Esophagus muscularis mucosa (tissue), 4 donors: Measurements from ENCODE around the gene PLS1. TPM values are rescaled to one million over a fixed set of nuclear protein-coding genes. Genes with fewer than 3 reads are reported as not detected.

Experiments used
- DNase-seq: peaks from one replicate; pipeline ENCODE4 v3.0.0-alpha.2; 2017; ENCODE audit errors: extremely low spot score
- H3K27ac ChIP-seq, 4 donors: fragments of 200-600 bp; sonication (generic); replicated peaks in 1 of 4; 1 replicate in 3 of 4; 2 replicates in 1 of 4; pipeline ENCODE4 v1.5.1; 2016 to 2019; ENCODE audit warnings: mild to moderate bottlenecking in 1 of 4
- H3K27me3 ChIP-seq, 4 donors: fragments of 200-600 bp; sonication (generic); one replicate each; pipeline versions ENCODE4 v1.5.1 to v1.6.0; 2016 to 2019
- H3K36me3 ChIP-seq, 4 donors: fragments of 200-600 bp; sonication (generic); one replicate each; pipeline ENCODE4 v1.5.1; 2016 to 2019
- H3K4me1 ChIP-seq, 4 donors: fragments of 200-600 bp; sonication (generic); one replicate each; pipeline ENCODE4 v1.5.1; 2016 to 2019
- H3K4me3 ChIP-seq, 4 donors: fragments of 200-600 bp; sonication (generic); 1 replicate in 2 of 4; 2 replicates in 2 of 4; pipeline ENCODE4 v1.5.1; 2016 to 2019; ENCODE audit warnings: mild to moderate bottlenecking in 4 of 4, moderate library complexity in 1 of 4
- H3K9me3 ChIP-seq, 4 donors: fragments of 200-600 bp; sonication (generic); 1 replicate in 3 of 4; 2 replicates in 1 of 4; pipeline ENCODE4 v1.5.1; 2016 to 2019
- EP300 ChIP-seq: sonication (generic); formaldehyde crosslinking; IDR thresholded peaks from one replicate; pipeline ENCODE4 v1.6.1; 2017; ENCODE audit warnings: antibody characterized with exemption
- POLR2A ChIP-seq: fragments of 450-650 bp; IDR thresholded peaks from one replicate; pipeline ENCODE4 v1.6.1; 2017; ENCODE audit warnings: antibody characterized with exemption, moderate library complexity, mild to moderate bottlenecking, low read depth
- POLR2AphosphoS5 ChIP-seq, 2 donors: sonication (generic); formaldehyde crosslinking; IDR thresholded peaks; one replicate each; pipeline ENCODE4 v1.6.1; 2017; ENCODE audit warnings: antibody characterized with exemption in 2 of 2
- WGBS: methylation state at CpG from one replicate; pipeline ENCODE4 v1.1.5; 2018; 5-methylcytosine and 5-hydroxymethylcytosine counted together
- intact Hi-C: fragments of 100-400 bp; cut with DNase I; formaldehyde crosslinking; loops from one replicate; pipeline ENCODE4 v1.15.1; 2023
- total RNA-seq, 4 donors: library from RNA; depleted of rRNA; stranded (reverse); fragments of >200 nt; gene quantifications; one replicate each; pipeline versions ENCODE4 v1.1.0 to v1.2.1, GENCODE V29; 2016
- TF ChIP-seq, protein P1 (sequence below), 3 experiments: fragments of 200-600 bp in 2 of 3; fragments of 450-650 bp in 1 of 3; sonication (generic) in 2 of 3; IDR thresholded peaks; one replicate each; pipeline ENCODE4 v1.5.1; 2017 to 2019; ENCODE audit warnings: antibody characterized with exemption in 3 of 3, mild to moderate bottlenecking in 2 of 3, moderate library complexity in 1 of 3

Gene PLS1
- total RNA-seq, 4 donors from 2014 or later, result 1.2 to 2.0 (median 1.5) TPM

DNA sequence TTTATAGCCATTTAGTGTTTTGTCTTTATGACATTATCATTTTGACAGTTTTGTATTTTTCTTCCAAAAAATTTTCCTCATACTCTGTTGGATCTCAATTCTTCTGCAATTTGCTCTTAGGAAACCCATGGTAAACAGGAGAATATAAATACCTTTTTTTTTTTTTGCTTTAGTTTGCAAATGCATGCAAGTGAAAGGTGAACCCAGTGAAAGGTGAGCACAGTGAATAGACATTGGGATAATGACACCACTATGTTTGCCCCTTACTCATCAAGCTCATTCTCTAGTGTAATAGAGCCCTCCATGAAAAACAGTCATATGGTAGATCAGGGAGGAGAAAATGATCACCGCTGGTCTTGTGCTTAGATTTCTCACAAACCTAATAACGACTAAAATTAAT lies 68.6 kb downstream of the PLS1 start:
- Histone ChIP-seq H3K36me3 (no peaks in the 10 kb centered on the region), H3K4me3 (no peak overlapping the region), H3K27me3 (no peaks in the 10 kb centered on the region), H3K9me3 (no peaks in the 10 kb centered on the region), H3K27ac (no peak overlapping the region), H3K4me1 (no peaks in the 10 kb centered on the region)
- TF ChIP-seq POLR2A (no peak), EP300 (no peak), POLR2AphosphoS5 (IDR thresholded peaks at IDR 0.05) (no peak)
- TF ChIP-seq, protein P1, sequence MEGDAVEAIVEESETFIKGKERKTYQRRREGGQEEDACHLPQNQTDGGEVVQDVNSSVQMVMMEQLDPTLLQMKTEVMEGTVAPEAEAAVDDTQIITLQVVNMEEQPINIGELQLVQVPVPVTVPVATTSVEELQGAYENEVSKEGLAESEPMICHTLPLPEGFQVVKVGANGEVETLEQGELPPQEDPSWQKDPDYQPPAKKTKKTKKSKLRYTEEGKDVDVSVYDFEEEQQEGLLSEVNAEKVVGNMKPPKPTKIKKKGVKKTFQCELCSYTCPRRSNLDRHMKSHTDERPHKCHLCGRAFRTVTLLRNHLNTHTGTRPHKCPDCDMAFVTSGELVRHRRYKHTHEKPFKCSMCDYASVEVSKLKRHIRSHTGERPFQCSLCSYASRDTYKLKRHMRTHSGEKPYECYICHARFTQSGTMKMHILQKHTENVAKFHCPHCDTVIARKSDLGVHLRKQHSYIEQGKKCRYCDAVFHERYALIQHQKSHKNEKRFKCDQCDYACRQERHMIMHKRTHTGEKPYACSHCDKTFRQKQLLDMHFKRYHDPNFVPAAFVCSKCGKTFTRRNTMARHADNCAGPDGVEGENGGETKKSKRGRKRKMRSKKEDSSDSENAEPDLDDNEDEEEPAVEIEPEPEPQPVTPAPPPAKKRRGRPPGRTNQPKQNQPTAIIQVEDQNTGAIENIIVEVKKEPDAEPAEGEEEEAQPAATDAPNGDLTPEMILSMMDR (IDR thresholded peaks at IDR 0.05), result no peak
- intact Hi-C loops, result no loop called here
- no peak for DNase-seq
- WGBS, result 85% methylated on average over 2 of the region's 2 CpGs

DNA sequence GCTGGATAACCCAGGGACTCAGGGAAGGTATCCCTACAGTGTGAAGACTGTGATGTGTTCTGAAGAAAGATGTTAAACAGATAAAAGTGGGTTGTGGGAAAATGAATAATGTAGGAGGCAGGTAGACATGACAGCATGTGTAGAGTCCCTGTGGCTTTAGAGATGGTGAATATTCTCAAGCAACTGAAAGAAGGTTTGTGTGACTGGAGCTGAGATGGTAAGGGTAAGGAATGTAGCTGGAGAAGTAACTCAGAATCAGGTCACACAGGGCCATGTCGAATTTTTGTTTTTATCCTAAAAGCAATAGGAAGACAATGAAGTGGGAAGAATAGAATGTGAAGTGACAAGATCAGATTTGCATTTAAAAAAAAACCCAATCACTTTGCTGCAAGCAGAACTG lies 73.9 kb downstream of the PLS1 start:
- no peak for TF ChIP-seq POLR2A
- TF ChIP-seq EP300, result no peak
- no peak for TF ChIP-seq POLR2AphosphoS5 (IDR thresholded peaks at IDR 0.05)
- TF ChIP-seq, protein P1 (IDR thresholded peaks at IDR 0.05), result no peak
- Histone ChIP-seq H3K27me3 (no peaks in the 10 kb centered on the region), H3K4me1 (no peaks in the 10 kb centered on the region), H3K4me3 (no peak overlapping the region), H3K36me3 (peaks cover 0 to 5% (median 0%) of the 10 kb centered on the region in 4 donors), H3K9me3 (no peaks in the 10 kb centered on the region), H3K27ac (no peak overlapping the region)
- WGBS, result 43% methylated on average over 1 of the region's 1 CpG
- intact Hi-C loops, result no loop called here
- no peak for DNase-seq

DNA sequence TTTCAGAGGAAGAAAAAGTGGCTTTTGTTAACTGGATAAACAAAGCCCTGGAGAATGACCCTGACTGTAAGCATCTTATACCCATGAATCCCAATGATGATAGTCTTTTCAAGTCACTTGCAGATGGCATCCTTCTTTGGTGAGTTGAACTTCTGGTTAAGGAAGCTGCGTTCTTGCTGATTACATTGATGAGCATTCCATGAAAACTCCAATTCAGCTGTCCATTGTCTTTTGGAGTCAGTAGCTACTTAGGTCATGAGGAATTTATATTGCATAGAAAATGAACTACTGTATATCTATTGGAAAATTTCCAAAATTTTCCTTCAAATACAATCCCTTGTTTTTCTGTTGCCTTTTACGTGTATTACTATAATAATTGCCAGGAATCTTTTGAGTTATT lies 80.0 kb downstream of the PLS1 start:
- no peak overlapping the region for H3K27ac ChIP-seq
- peaks cover 0 to 5% (median 0%) of the 10 kb centered on the region in 4 donors for H3K36me3 ChIP-seq
- DNase-seq, result no peak
- no peaks in the 10 kb centered on the region for H3K9me3 ChIP-seq
- no peaks in the 10 kb centered on the region for H3K4me1 ChIP-seq
- no peaks in the 10 kb centered on the region for H3K27me3 ChIP-seq
- intact Hi-C loops, result no loop called here
- 88% methylated on average over 2 of the region's 2 CpGs for WGBS
- H3K4me3 ChIP-seq, result no peak overlapping the region
- TF ChIP-seq POLR2AphosphoS5 (IDR thresholded peaks at IDR 0.05), result no peak
- TF ChIP-seq, protein P1 (IDR thresholded peaks at IDR 0.05), result no peak
- no peak for TF ChIP-seq POLR2A
- no peak for TF ChIP-seq EP300

DNA sequence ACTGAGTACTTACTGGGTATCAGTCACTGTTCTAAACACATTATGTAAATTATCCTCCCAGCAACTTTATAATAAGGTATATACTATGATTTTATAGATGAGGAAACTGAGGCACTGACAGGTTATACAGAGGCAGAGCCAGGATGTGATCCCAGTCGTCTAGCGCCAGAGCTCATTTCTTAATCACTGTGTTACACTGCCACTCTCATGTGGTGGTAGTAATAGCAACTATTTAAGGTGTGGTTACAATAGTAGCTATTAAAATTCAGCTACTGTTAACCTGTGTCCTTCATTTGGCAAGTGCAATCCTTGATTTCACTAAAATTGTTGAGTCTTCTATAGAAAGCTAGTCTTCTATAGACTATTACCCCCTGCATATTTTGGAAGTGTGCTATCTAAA lies 84.5 kb downstream of the PLS1 start:
- Histone ChIP-seq H3K27ac (no peak overlapping the region), H3K36me3 (no peaks in the 10 kb centered on the region), H3K27me3 (no peaks in the 10 kb centered on the region), H3K9me3 (no peaks in the 10 kb centered on the region), H3K4me1 (no peaks in the 10 kb centered on the region), H3K4me3 (no peak overlapping the region)
- TF ChIP-seq EP300 (no peak), POLR2A (no peak), POLR2AphosphoS5 (IDR thresholded peaks at IDR 0.05) (no peak)
- TF ChIP-seq, protein P1 (IDR thresholded peaks at IDR 0.05), result no peak
- WGBS, result 74% methylated on average over 2 of the region's 2 CpGs
- no peak for DNase-seq
- intact Hi-C loops, result no loop called here

GRCh38 chr3:142690613-142691012 lies 94.4 kb downstream of the PLS1 start:
- no peaks in the 10 kb centered on the region for H3K36me3 ChIP-seq
- no peak for DNase-seq
- H3K4me3 ChIP-seq, result no peak overlapping the region
- H3K9me3 ChIP-seq, result no peaks in the 10 kb centered on the region
- intact Hi-C loops, result no loop called here
- H3K27me3 ChIP-seq, result no peaks in the 10 kb centered on the region
- WGBS, result 86% methylated on average over 2 of the region's 2 CpGs
- TF ChIP-seq, protein P1 (IDR thresholded peaks at IDR 0.05), result no peak
- TF ChIP-seq POLR2AphosphoS5 (IDR thresholded peaks at IDR 0.05) (no peak), EP300 (no peak), POLR2A (no peak)
- peaks cover 0 to 13% (median 9%) of the 10 kb centered on the region in 4 donors for H3K4me1 ChIP-seq
- no peak overlapping the region for H3K27ac ChIP-seq
